ENCODE measurements around the gene SUPV3L1. TPM values are rescaled to one million over a fixed set of nuclear protein-coding genes. Genes with fewer than 3 reads are reported as not detected.

Gene SUPV3L1
- total RNA-seq, 1 donor from 2014 or later, result 36.6 TPM

- Mint-ChIP-seq H3K36me3 (no peaks in the 10 kb centered on the region), H3K4me3 (no peak overlapping the region), H3K4me1 (ENCODE audit: unreplicated experiment) (peaks cover 11% of the 10 kb centered on the region), H3K9me3 (no peaks in the 10 kb centered on the region), H3K27me3 (peaks cover 6% of the 10 kb centered on the region), H3K27ac (no peak overlapping the region)
- no peak for TF ChIP-seq CTCF (conservative IDR thresholded peaks at IDR 0.05)
- no peak for DNase-seq (ENCODE audit: extremely low spot score, unreplicated experiment)
Measured at GRCh38 chr10:69226919-69227450, 47.0 kb downstream of the SUPV3L1 start.

GRCh38 chr10:69228151-69228550, 48.1 kb downstream of the SUPV3L1 start:
- H3K27ac Mint-ChIP-seq, result no peak overlapping the region
- no peak overlapping the region for H3K4me3 Mint-ChIP-seq
- no peak for DNase-seq (ENCODE audit: extremely low spot score, unreplicated experiment)

GRCh38 chr10:69229616-69229916, 49.5 kb downstream of the SUPV3L1 start:
- no peak for DNase-seq (ENCODE audit: extremely low spot score, unreplicated experiment)
- H3K27me3 Mint-ChIP-seq, result peaks cover 9% of the 10 kb centered on the region

More at GRCh38 chr10:69228151-69228550, 48.1 kb downstream of the SUPV3L1 start:
- H3K9me3 Mint-ChIP-seq, result no peaks in the 10 kb centered on the region
- no peaks in the 10 kb centered on the region for H3K36me3 Mint-ChIP-seq
- peaks cover 9% of the 10 kb centered on the region for H3K27me3 Mint-ChIP-seq
- no peak for TF ChIP-seq CTCF (conservative IDR thresholded peaks at IDR 0.05)
- peaks cover 19% of the 10 kb centered on the region for H3K4me1 Mint-ChIP-seq (ENCODE audit: unreplicated experiment)

GRCh38 chr10:69230128-69230527, 50.1 kb downstream of the SUPV3L1 start:
- peaks cover 9% of the 10 kb centered on the region for H3K27me3 Mint-ChIP-seq
- no peak overlapping the region for H3K27ac Mint-ChIP-seq

More at GRCh38 chr10:69229616-69229916, 49.5 kb downstream of the SUPV3L1 start:
- H3K27ac Mint-ChIP-seq, result no peak overlapping the region
- TF ChIP-seq CTCF (conservative IDR thresholded peaks at IDR 0.05), result no peak
- H3K9me3 Mint-ChIP-seq, result no peaks in the 10 kb centered on the region
- H3K36me3 Mint-ChIP-seq, result no peaks in the 10 kb centered on the region
- H3K4me3 Mint-ChIP-seq, result no peak overlapping the region
- peaks cover 21% of the 10 kb centered on the region for H3K4me1 Mint-ChIP-seq (ENCODE audit: unreplicated experiment)

GRCh38 chr10:69232252-69232651, 52.2 kb downstream of the SUPV3L1 start:
- Mint-ChIP-seq H3K4me3 (peak overlapping the region; percentile 15), H3K9me3 (no peaks in the 10 kb centered on the region), H3K27me3 (peaks cover 9% of the 10 kb centered on the region), H3K27ac (peak overlapping the region; percentile 76), H3K4me1 (ENCODE audit: unreplicated experiment) (peaks cover 10% of the 10 kb centered on the region), H3K36me3 (no peaks in the 10 kb centered on the region)
- TF ChIP-seq CTCF (conservative IDR thresholded peaks at IDR 0.05), result no peak
- no peak for DNase-seq (ENCODE audit: extremely low spot score, unreplicated experiment)

More at GRCh38 chr10:69230128-69230527, 50.1 kb downstream of the SUPV3L1 start:
- no peak for TF ChIP-seq CTCF (conservative IDR thresholded peaks at IDR 0.05)
- H3K4me1 Mint-ChIP-seq (ENCODE audit: unreplicated experiment), result peaks cover 17% of the 10 kb centered on the region
- no peaks in the 10 kb centered on the region for H3K9me3 Mint-ChIP-seq
- no peaks in the 10 kb centered on the region for H3K36me3 Mint-ChIP-seq
- H3K4me3 Mint-ChIP-seq, result no peak overlapping the region
- no peak for DNase-seq (ENCODE audit: extremely low spot score, unreplicated experiment)
